IMR-90 (cell line): Measurements from ENCODE around the gene BMP7. TPM values are rescaled to one million over a fixed set of nuclear protein-coding genes. Genes with fewer than 3 reads are reported as not detected.

ENCODE experiments used
- ATAC-seq: fragments of 200-7000 bp; cut with Tn5 transposase; 2 replicates; pipeline ENCODE4 v1.9.1; 2020; ENCODE audit warnings: low read depth, mild to moderate bottlenecking, moderate library complexity
- BruUV-seq: library from RNA; stranded (reverse); fragments of 400-500 nt; replicated peaks from 2 replicates; lab custom pipeline; 2021; lab: Mats Ljungman, UMichigan
- CTCF ChIA-PET: fragments of 300-600 bp; formaldehyde crosslinking; extraction: SDS; loops from one replicate; lab custom pipeline; 2021; ENCODE audit warnings: antibody characterized with exemption; lab: Yijun Ruan, JAX
- POLR2A ChIA-PET: fragments of 300-600 bp; sonication (Branson Sonifier 250); formaldehyde crosslinking; loops from one replicate; lab custom pipeline; 2022; ENCODE audit warnings: antibody characterized with exemption; ENCODE audit not compliant: unreplicated experiment; lab: Charles Lee
- DNase-seq: peaks from one replicate; pipeline ENCODE4 v3.0.0; 2013
- H2AFZ ChIP-seq: replicated peaks from 2 replicates; pipeline ENCODE3; 2013; ENCODE audit warnings: low read length, mild to moderate bottlenecking; ENCODE audit not compliant: poor library complexity
- H2AK5ac ChIP-seq: 2 replicates; pipeline ENCODE4 v1.6.1; 2013; ENCODE audit warnings: low read depth, low read length, inconsistent platforms
- H2AK9ac ChIP-seq: replicated peaks from 2 replicates; pipeline ENCODE3; 2013; ENCODE audit warnings: mild to moderate bottlenecking, low read depth, low read length, moderate library complexity; ENCODE audit not compliant: poor library complexity
- H2BK120ac ChIP-seq: 2 replicates; pipeline ENCODE4 v1.6.1; 2013; ENCODE audit warnings: low read depth, low read length, inconsistent platforms
- H2BK15ac ChIP-seq: 3 replicates; pipeline ENCODE4 v1.6.1; 2013; ENCODE audit warnings: low read depth, low read length, inconsistent platforms
- H2BK20ac ChIP-seq: 2 replicates; pipeline ENCODE4 v1.6.1; 2013; ENCODE audit warnings: low read depth, mild to moderate bottlenecking, inconsistent platforms, low read length, moderate library complexity
- H2BK5ac ChIP-seq: 2 replicates; pipeline ENCODE4 v1.6.1; 2013; ENCODE audit warnings: mild to moderate bottlenecking, low read depth, low read length, inconsistent platforms; ENCODE audit not compliant: poor library complexity, severe bottlenecking
- H3K14ac ChIP-seq: replicated peaks from 2 replicates; pipeline ENCODE4 v1.6.1; 2013; ENCODE audit warnings: low read depth, low read length, inconsistent platforms
- H3K18ac ChIP-seq: 2 replicates; pipeline ENCODE4 v1.6.1; 2013; ENCODE audit warnings: low read depth, low read length, control low read depth
- H3K23ac ChIP-seq: 2 replicates; pipeline ENCODE4 v1.6.1; 2013; ENCODE audit warnings: low read depth, low read length, inconsistent platforms
- H3K27ac ChIP-seq: 2 replicates; pipeline ENCODE4 v1.5.1; 2013; ENCODE audit warnings: mild to moderate bottlenecking, control low read depth, low read length; ENCODE audit not compliant: insufficient read depth
- H3K27me3 ChIP-seq: 2 replicates; pipeline ENCODE4 v1.6.1; 2013; ENCODE audit warnings: low read length; ENCODE audit not compliant: control insufficient read depth, insufficient read depth
- H3K36me3 ChIP-seq: 2 replicates; pipeline ENCODE4 v1.6.1; 2013; ENCODE audit warnings: low read length, mixed read lengths; ENCODE audit not compliant: control insufficient read depth, insufficient read depth
- H3K4ac ChIP-seq: 2 replicates; pipeline ENCODE4 v1.6.1; 2013; ENCODE audit warnings: low read depth, low read length, inconsistent platforms
- H3K4me1 ChIP-seq: 2 replicates; pipeline ENCODE4 v1.6.1; 2013; ENCODE audit warnings: low read length, mixed read lengths; ENCODE audit not compliant: control insufficient read depth, insufficient read depth
- H3K4me2 ChIP-seq: 2 replicates; pipeline ENCODE4 v1.6.1; 2013; ENCODE audit warnings: low read depth, mild to moderate bottlenecking, control low read depth, low read length, moderate library complexity
- H3K4me3 ChIP-seq: 2 replicates; pipeline ENCODE4 v1.5.1; 2013; ENCODE audit warnings: low read depth, mild to moderate bottlenecking, control low read depth, low read length, moderate library complexity; ENCODE audit not compliant: insufficient read depth
- H3K56ac ChIP-seq: 2 replicates; pipeline ENCODE4 v1.6.1; 2013; ENCODE audit warnings: low read length, inconsistent platforms; ENCODE audit not compliant: insufficient read depth; ENCODE audit errors: extremely low read depth
- H3K79me1 ChIP-seq, 2 experiments: 2 replicates each; pipeline ENCODE4 v1.6.1; 2013; ENCODE audit warnings: low read length in 2 of 2, inconsistent platforms in 1 of 2, low read depth in 1 of 2
- H3K9ac ChIP-seq: 2 replicates; pipeline ENCODE4 v1.6.1; 2013; ENCODE audit warnings: low read depth, low read length, control low read depth
- H3K9me1 ChIP-seq: 2 replicates; pipeline ENCODE4 v1.6.1; 2013; ENCODE audit warnings: low read length, inconsistent platforms; ENCODE audit not compliant: insufficient read depth
- H3K9me3 ChIP-seq: 2 replicates; pipeline ENCODE4 v1.6.1; 2013; ENCODE audit warnings: low read length; ENCODE audit not compliant: control insufficient read depth, insufficient read depth
- H4K20me1 ChIP-seq: 2 replicates; pipeline ENCODE4 v1.6.1; 2013; ENCODE audit warnings: low read length, inconsistent platforms; ENCODE audit not compliant: insufficient read depth
- H4K5ac ChIP-seq: 2 replicates; pipeline ENCODE4 v1.6.1; 2013; ENCODE audit warnings: mild to moderate bottlenecking, low read depth, low read length, control low read depth
- H4K8ac ChIP-seq, 2 experiments: 2 replicates each; pipeline ENCODE4 v1.6.1; 2013; ENCODE audit warnings: low read depth in 2 of 2, low read length in 2 of 2, control low read depth in 1 of 2, inconsistent platforms in 1 of 2
- H4K91ac ChIP-seq: 2 replicates; pipeline ENCODE4 v1.6.1; 2013; ENCODE audit warnings: low read depth, low read length, inconsistent platforms; ENCODE audit not compliant: insufficient read depth
- FOS ChIP-seq: fragments of 150-350 bp; IDR thresholded peaks from 2 replicates; pipeline ENCODE4 v1.6.1; 2016; ENCODE audit warnings: low read depth, low read length
- WGBS, 2 experiments: methylation state at CpG; one replicate each; pipeline versions ENCODE4 v1.1.5 to v1.1.7; 2013; ENCODE audit warnings: missing lambda C conversion rate in 2 of 2; ENCODE audit not compliant: insufficient read length in 1 of 2; ENCODE audit errors: extremely low coverage in 2 of 2; 5-methylcytosine and 5-hydroxymethylcytosine counted together
- dilution Hi-C: fragments of 300-500 bp; cut with HindIII; formaldehyde crosslinking; loops from one replicate; pipeline ENCODE4 v1.14.3; 2018; ENCODE audit warnings: low sequenced_read_pairs; ENCODE audit not compliant: unreplicated experiment
- in situ Hi-C: fragments of 300-500 bp; cut with MboI; formaldehyde crosslinking; loops from 3 replicates; pipeline ENCODE4 v1.14.3; 2019; ENCODE audit warnings: low sequenced_read_pairs, inconsistent platforms, mixed read lengths
- intact Hi-C: fragments of 100-400 bp; cut with micrococcal nuclease; formaldehyde crosslinking; loops from 2 replicates; pipeline ENCODE4 v1.10.0; 2022
- polyA plus RNA-seq, 3 experiments: library from polyadenylated mRNA; depleted of rRNA; stranded (reverse); fragments of >200 nt; gene quantifications; 2 replicates each; pipeline ENCODE4 v1.2.3, GENCODE V29; 2012; ENCODE audit warnings: low replicate concordance in 1 of 3
- total RNA-seq: library from RNA; depleted of rRNA; stranded (reverse); fragments of >200 nt; gene quantifications from 2 replicates; pipeline ENCODE4 v1.2.3, GENCODE V29; 2012

The BMP7 gene
- total and polyA plus RNA-seq, 2 of the 4 experiments (the other 2 are of a cell fraction): not detected

DNA sequence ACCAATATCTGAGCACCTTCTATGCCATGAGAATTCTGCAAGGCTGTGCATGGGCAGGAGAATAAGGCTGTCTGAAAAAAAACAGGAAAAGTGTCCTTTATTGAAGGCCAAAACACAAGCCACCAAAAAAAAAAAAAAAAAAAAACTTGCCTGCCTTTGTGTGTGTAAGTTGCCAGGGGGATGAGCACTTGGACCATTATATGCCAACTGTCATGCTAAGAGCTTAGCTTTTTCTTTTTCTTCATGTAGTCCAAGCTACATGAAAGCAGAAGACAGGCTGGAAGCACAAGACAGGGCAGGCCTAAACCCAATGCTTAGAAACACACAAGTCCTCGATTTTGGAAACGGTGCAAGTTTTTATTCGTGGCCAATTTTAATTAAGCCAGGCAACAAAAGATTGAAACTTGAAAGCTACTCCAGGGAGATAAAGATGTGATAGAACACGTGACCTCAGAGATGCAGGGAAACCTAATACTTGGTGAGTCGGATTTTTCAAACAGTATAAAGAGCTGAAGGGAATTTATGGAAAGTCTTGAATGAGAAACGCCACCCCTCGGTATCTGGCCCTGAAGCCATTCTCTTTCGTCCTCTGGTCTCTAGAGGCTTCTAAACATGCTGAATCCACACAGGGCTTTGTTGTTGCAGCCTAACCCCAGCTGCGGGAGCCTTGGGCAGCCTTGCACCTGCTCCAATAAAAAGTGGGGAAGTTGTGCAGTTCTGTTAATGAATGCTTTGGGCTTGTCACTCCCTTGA is 8.6 kb downstream of the BMP7 start:
- no peak for ATAC-seq
- POLR2A ChIA-PET: no interaction called here
- dilution Hi-C loops: no loop called here

More for the DNA sequence above, 8.6 kb downstream of the BMP7 start:
- Histone ChIP-seq H3K79me1 (no peaks in the 10 kb centered on the region), H3K9me1 (no peaks in the 10 kb centered on the region), H3K4ac (no peak overlapping the region), H3K23ac (no peak overlapping the region), H2BK5ac (no peak overlapping the region), H3K9ac (no peak overlapping the region), H3K27ac (no peak overlapping the region), H2BK20ac (no peak overlapping the region), H2AFZ (no peak overlapping the region), H3K4me3 (no peak overlapping the region), H3K9me3 (no peaks in the 10 kb centered on the region), H3K4me1 (no peaks in the 10 kb centered on the region), H4K91ac (no peak overlapping the region), H4K20me1 (no peaks in the 10 kb centered on the region), H2BK120ac (no peak overlapping the region), H3K36me3 (no peaks in the 10 kb centered on the region), H3K14ac (no peak overlapping the region), H3K4me2 (no peak overlapping the region), H2AK5ac (no peak overlapping the region), H2BK15ac (no peak overlapping the region), H3K56ac (no peak overlapping the region), H4K8ac (no peak overlapping the region), H3K27me3 (peaks cover 32% of the 10 kb centered on the region), H4K5ac (no peak overlapping the region), H3K18ac (no peak overlapping the region), H2AK9ac (no peak overlapping the region)
- no TSS peak for BruUV-seq
- in situ Hi-C loops: no loop called here
- no peak for TF ChIP-seq FOS
- WGBS, 2 experiments: 40% methylated on average over 1 of the region's 9 CpGs; no CpG with 5 or more reads in 1 of the 2 experiments
- DNase-seq: no peak
- intact Hi-C loops: no loop called here
- CTCF ChIA-PET: no interaction called here
